ENCODE measurements around the gene PALLD. TPM values are rescaled to one million over a fixed set of nuclear protein-coding genes. Genes with fewer than 3 reads are reported as not detected.

PALLD gene
- total RNA-seq, 1 donor from 2014 or later = 396 TPM

- no peak for DNase-seq (ENCODE audit: extremely low spot score, unreplicated experiment)
- H3K4me1 Mint-ChIP-seq (ENCODE audit: unreplicated experiment) = peaks cover 45% of the 10 kb centered on the region
- H3K27ac Mint-ChIP-seq (ENCODE audit: unreplicated experiment) = peak overlapping the region; percentile 58
- no peaks in the 10 kb centered on the region for H3K9me3 Mint-ChIP-seq (ENCODE audit: unreplicated experiment)
- TF ChIP-seq CTCF (IDR thresholded peaks at IDR 0.05) = no peak
- no peak overlapping the region for H3K4me3 Mint-ChIP-seq (ENCODE audit: unreplicated experiment)
- no peaks in the 10 kb centered on the region for H3K27me3 Mint-ChIP-seq (ENCODE audit: unreplicated experiment)
- peaks cover 9% of the 10 kb centered on the region for H3K36me3 Mint-ChIP-seq (ENCODE audit: unreplicated experiment)
Observed at GRCh38 chr4:168791376-168791775, 294.5 kb downstream of the PALLD start.

GRCh38 chr4:168793542-168793941 is 296.7 kb downstream of the PALLD start:
- H3K4me3 Mint-ChIP-seq (ENCODE audit: unreplicated experiment) = no peak overlapping the region
- TF ChIP-seq CTCF (IDR thresholded peaks at IDR 0.05) = no peak
- H3K27ac Mint-ChIP-seq (ENCODE audit: unreplicated experiment) = no peak overlapping the region
- no peaks in the 10 kb centered on the region for H3K27me3 Mint-ChIP-seq (ENCODE audit: unreplicated experiment)
- H3K4me1 Mint-ChIP-seq (ENCODE audit: unreplicated experiment) = peaks cover 52% of the 10 kb centered on the region
- no peak for DNase-seq (ENCODE audit: extremely low spot score, unreplicated experiment)
- peaks cover 9% of the 10 kb centered on the region for H3K36me3 Mint-ChIP-seq (ENCODE audit: unreplicated experiment)
- H3K9me3 Mint-ChIP-seq (ENCODE audit: unreplicated experiment) = no peaks in the 10 kb centered on the region

- Mint-ChIP-seq H3K36me3 (ENCODE audit: unreplicated experiment) (peaks cover 9% of the 10 kb centered on the region), H3K27me3 (ENCODE audit: unreplicated experiment) (no peaks in the 10 kb centered on the region), H3K9me3 (ENCODE audit: unreplicated experiment) (no peaks in the 10 kb centered on the region), H3K4me1 (ENCODE audit: unreplicated experiment) (peaks cover 49% of the 10 kb centered on the region), H3K4me3 (ENCODE audit: unreplicated experiment) (no peak overlapping the region), H3K27ac (ENCODE audit: unreplicated experiment) (peak overlapping the region; percentile 74)
- TF ChIP-seq CTCF (IDR thresholded peaks at IDR 0.05) = no peak
- DNase-seq (ENCODE audit: extremely low spot score, unreplicated experiment) = no peak
Observed at GRCh38 chr4:168794092-168794707, 297.3 kb downstream of the PALLD start.

- no peak for TF ChIP-seq CTCF (IDR thresholded peaks at IDR 0.05)
- Mint-ChIP-seq H3K4me1 (ENCODE audit: unreplicated experiment) (peaks cover 46% of the 10 kb centered on the region), H3K9me3 (ENCODE audit: unreplicated experiment) (no peaks in the 10 kb centered on the region), H3K27me3 (ENCODE audit: unreplicated experiment) (no peaks in the 10 kb centered on the region), H3K27ac (ENCODE audit: unreplicated experiment) (peak overlapping the region; percentile 74), H3K4me3 (ENCODE audit: unreplicated experiment) (no peak overlapping the region), H3K36me3 (ENCODE audit: unreplicated experiment) (peaks cover 9% of the 10 kb centered on the region)
- DNase-seq (ENCODE audit: extremely low spot score, unreplicated experiment) = no peak
Observed at GRCh38 chr4:168794881-168795280, 298.0 kb downstream of the PALLD start.

GRCh38 chr4:168795346-168795745 is 298.5 kb downstream of the PALLD start:
- H3K4me1 Mint-ChIP-seq (ENCODE audit: unreplicated experiment) = peaks cover 44% of the 10 kb centered on the region
- peaks cover 9% of the 10 kb centered on the region for H3K36me3 Mint-ChIP-seq (ENCODE audit: unreplicated experiment)
- peak overlapping the region; percentile 89 for H3K27ac Mint-ChIP-seq (ENCODE audit: unreplicated experiment)

More at GRCh38 chr4:168795346-168795745, 298.5 kb downstream of the PALLD start:
- no peak for TF ChIP-seq CTCF (IDR thresholded peaks at IDR 0.05)
- Mint-ChIP-seq H3K4me3 (ENCODE audit: unreplicated experiment) (no peak overlapping the region), H3K9me3 (ENCODE audit: unreplicated experiment) (no peaks in the 10 kb centered on the region), H3K27me3 (ENCODE audit: unreplicated experiment) (no peaks in the 10 kb centered on the region)
- DNase-seq (ENCODE audit: extremely low spot score, unreplicated experiment) = no peak

Measured in osteocyte (in vitro differentiated cells).